NK-92 treated with Interleukin-12 subunit alpha and Interleukin-12 subunit beta, amount 100 ng/mL, for 24 hours (cell line): Measurements from ENCODE around the gene NOD2.

Experiments
- DNase-seq: peaks from one replicate; lab custom pipeline; 2025; lab: John Stamatoyannopoulos, UW

Gene NOD2

DNA sequence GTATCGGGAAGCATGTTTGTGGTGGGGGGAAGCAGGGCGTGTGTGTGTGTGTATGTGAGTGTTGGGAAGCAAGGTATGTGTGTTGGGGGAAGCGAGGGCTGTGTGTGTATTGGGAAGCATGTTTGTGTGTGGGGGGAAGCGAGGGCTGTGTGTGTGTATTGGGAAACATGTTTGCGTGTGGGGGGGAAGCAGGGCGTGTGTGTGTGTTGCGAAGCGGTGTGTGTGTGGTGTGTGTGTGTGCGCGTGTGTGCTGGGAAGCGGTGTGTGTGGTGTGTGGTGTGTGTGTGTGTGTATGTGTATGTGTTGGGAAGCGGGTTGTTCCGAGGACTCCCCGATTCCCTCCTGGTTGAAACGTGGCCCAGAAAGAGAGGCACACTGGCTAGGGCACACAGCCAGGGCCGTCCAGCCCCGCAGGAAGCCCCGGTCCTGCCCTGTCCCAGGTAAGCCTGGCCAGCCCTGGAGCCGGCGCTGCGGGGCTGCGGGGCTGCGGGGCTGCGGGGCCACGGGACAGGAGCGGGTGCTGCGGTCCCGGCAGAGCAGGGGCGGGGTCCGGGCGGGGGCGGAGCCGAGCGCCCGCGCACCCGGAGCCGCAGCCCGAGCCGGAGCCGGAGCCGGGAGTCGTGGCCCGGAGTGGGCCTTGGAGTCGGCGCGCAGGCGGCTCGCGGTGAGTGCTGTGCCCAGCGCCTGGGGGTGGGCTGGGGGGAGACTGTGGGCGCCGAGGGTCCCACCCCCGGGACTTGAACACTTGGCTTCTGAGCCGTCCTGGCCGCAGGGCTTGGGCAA is at the start of gene NOD2:
Gene NOD2 (plus strand): TSS at position 608 of the 783 bp plus-strand sequence. CDS start 5,890 bp downstream, outside the sequence.
- DNase-seq: no peak

DNA sequence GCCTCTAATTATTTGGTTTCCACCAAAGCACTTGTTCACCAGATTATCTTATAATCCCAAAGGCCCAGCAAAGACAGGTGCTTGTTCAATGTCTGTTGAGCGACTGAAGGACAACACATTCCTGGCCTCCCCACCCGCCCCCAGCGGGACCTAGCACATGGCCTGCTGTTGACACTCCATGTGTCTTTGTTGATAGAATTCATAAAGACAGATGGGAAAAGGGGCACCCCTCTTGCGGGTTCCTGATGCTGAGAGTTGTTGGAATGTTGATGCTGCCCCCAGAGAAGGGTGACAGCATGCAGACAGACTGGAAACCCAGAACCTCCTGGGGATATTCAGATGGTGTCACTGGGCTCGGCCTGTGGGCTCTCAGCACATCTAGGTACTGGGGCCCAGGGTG is 49.2 kb upstream of the NOD2 start:
- DNase-seq: no peak

GRCh38 chr16:50644729-50645128 is 48.7 kb upstream of the NOD2 start:
- DNase-seq: no peak

GRCh38 chr16:50645563-50646220 is 47.7 kb upstream of the NOD2 start:
- no peak for DNase-seq

DNA sequence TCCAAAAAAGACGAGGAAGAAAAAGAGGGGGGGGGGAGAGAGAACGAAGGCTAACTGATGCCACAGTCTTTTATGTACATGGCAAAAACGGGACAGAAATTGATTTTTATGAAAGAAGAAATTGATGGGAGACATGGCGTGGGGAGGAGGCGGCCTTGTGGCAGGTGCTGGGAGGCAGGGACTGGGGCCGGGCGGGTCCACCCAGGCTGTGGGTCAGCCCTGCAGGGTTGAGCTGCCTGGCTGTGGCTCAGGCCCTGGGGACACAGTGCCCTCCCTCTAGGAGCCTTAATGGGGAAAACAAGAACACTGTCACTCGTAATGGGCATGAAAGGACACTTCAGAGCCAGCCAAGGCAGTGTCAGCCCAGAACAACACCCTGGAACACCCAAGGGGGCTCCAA is 47.1 kb upstream of the NOD2 start:
- no peak for DNase-seq

- DNase-seq: no peak
Measured at GRCh38 chr16:50651835-50652438, 41.5 kb upstream of the NOD2 start.

DNA sequence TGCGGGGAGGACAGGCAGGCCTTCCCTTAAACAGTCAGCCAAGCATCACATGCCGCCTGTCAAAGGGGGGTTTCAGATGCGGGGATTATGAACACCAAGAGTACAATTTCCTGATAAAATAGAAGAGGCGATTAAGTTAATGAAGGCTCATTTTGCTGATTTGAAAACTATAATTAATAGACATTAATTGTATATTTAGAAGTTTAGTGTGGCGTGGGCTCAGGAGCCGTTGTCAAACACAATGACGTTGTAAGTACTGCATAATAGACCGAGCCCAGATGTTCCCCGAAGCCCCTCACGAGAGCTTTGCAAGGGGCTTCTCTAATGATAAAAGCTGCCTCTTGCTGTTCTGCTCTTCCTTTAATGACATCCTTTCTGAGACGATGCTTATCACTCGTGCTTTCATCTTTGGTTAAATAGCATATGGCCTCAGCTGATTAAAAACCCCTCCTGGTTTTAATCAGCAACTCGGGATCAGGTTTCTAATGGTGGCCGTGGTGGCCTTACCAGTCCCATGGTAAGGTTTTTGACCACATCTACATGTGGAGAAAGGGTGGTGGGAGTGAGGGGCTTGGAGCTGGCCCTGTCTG is 40.5 kb upstream of the NOD2 start:
- no peak for DNase-seq

GRCh38 chr16:50653633-50654519 is 39.5 kb upstream of the NOD2 start:
- DNase-seq: no peak

DNA sequence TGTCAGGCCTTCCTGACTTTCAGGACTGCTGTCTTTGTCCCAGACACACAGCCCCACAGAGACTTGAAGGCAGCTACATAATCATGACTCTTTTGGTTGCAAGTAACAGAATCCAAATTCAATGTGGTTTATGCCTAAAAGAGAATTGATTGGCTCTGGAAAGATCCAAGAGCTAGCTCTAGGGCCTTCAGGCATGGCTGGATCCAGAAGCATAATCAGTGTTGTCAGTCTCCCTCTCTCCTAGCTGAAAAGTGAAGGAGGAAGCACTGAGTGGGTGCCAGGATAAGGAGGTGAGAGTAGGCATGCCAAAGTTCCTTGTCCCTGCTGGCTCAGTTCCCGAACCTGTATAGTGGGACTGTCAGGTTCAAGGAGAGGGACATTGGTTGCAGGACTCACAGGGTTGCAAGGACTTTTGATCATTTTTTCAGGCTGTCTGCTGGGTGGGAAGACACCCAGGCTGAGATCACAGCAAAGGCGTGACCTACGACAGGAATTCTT is 37.8 kb upstream of the NOD2 start:
- DNase-seq: no peak

DNA sequence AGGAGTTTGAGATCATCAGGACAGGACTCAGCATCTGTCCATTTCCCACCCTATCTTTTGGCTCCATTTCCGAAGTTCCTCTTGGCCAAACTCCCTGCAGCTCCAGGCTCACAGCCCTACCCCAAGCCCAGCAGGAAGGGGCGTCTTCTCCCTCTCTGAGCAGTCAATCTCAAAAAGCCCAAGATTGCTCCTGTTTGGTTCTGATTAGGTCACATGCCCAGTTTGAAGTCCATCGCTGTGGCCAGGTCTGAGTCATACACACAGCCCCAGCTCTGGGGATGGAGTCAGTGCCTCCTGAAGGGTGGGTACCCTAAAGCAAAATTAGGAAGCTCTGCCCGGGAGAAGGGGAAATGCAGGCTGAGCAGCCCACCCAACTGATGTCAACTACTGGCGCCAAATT is 36.2 kb upstream of the NOD2 start:
- no peak for DNase-seq

- DNase-seq: no peak
Measured at GRCh38 chr16:50659806-50660205, 33.6 kb upstream of the NOD2 start.

DNA sequence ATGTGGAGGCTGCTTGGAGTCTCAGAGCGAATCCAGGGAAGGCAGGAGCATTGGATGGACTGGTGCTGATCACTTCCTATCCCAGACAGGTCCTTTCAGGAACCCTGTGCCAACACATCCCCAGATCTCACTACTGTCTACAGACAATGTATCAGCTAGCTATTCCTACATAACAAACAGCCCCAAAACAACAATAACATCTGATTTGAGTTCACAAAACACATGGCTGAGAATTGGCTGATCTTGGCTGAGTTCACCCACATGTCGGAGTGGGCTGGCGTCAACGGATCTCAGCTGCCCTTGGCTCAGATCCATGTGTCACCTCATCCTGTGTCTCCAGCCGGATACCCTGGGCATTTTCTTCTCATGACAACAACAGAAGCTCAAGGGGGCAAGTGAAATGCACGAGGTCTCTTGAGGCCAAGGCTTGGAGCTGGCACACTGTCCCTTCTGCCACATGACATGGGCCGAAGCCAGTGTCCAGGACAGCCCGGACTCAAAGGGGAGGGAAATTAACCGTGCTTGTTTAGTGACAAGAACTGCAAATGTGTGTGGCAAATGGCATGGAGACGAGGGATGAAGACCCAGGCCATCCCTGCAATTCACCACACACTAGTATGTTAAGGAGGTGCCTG is 31.0 kb upstream of the NOD2 start:
- no peak for DNase-seq

GRCh38 chr16:50664270-50664669 is 29.1 kb upstream of the NOD2 start:
- no peak for DNase-seq

DNA sequence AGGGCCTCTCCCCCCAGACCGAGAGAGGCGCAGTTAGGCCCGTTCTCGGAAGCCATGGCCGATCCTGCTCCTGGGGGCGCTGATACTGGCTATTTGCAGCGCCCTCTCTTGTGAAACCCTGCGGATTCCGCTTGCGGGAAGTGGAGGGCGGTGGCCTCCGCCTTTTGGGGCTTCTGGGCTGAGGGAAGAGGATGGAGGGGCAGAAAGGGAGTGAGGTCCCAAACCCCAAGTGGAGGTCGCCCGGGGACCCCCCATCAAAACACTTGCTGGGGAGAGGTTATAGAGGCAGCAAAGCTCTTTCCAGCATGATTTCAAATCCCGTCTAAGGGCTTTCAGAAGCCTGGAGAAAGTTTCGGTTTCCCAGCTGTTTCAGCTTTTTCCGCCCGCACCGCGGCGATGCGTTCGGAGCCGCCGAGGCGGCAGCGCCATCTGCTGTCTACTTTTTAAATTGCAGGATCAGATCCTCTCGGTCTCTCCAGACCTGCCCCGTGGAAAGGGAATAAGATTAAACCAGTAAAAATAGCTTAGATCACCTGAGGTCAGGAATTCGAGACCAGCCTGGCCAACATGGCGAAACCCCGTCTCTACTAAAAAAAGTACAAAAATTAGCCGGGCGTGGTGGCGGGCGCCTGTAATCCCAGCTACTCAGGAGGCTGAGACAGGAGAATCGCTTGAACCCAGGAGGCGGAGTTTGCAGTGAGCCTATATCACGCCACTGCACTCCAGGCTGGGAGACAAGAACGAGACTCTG is 28.1 kb upstream of the NOD2 start:
- peak; percentile 33 for DNase-seq

DNA sequence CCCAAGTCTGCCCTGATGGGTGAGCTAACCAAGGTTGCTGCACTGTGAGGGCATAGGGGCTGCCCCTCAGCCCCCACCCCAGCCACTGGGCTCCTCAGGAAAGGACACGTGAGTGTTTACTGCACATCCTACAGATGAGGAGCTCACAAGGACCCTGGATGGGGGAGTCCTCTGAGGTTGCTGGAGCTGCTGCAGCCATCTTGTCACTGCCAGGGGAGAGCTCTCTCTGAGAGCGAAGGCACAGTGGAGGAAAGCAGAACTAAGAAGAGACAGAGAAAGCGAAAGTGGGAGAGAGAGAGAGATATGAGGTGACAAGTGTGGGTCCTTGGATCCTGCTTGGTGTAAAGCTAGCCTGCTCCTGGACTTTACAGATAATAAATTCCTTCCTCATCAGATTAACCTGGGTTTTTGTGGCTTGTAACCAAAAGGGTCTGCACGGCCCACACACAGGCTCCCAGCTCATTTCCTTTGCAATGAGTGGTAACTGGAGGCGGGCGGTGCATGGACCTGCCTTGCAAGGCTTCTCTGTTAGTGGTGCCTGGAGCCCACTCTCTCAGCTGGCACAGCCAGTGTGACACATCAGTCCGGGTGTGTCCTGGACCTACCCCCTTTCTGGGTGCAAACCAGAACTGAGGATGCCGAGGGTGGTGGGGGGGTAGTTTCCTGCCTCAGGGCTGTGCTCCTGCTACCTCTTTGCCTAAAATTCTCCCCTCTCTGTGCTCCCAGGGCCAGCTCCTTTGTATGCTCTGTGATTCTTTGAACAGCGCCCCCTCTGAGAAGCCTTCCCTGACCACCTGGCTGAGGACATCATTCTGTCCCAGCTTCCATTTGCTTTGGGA is 26.5 kb upstream of the NOD2 start:
- DNase-seq: peak; percentile 20

GRCh38 chr16:50667497-50668367 is 25.7 kb upstream of the NOD2 start:
- no peak for DNase-seq

- no peak for DNase-seq
Measured at GRCh38 chr16:50668368-50669008, 24.9 kb upstream of the NOD2 start.

- no peak for DNase-seq
Measured at GRCh38 chr16:50669741-50670140, 23.7 kb upstream of the NOD2 start.
